HTERT RPE-1 (cell line): ENCODE measurements around the gene CEP135.

Experiments
- in situ Hi-C: fragments of 300-500 bp; cut with MboI; formaldehyde crosslinking; loops from 4 replicates; pipeline ENCODE4 v1.14.3; 2020; ENCODE audit warnings: low sequenced_read_pairs

CEP135 gene

GRCh38 chr4:56003606-56004005 lies 54.9 kb downstream of the CEP135 start:
- in situ Hi-C loops = no loop called here

DNA sequence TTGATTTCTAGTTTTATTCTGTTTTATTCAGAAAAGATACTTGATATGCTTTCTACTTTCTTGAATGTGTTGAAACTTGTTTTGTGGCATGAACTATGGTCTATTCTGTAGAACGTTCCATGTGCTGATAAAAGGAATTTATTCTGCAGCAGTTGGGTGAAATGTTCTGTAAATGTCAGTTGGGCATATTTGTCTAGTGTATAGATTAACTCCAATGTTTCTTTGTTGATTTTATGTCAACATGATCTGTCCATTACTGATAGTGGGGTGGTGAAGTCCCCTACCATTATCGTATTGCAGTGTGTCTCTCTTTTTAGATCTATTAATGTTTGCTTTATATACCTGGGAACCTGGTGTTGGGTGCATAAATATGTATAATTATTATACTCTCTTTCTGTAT lies 55.5 kb downstream of the CEP135 start:
- in situ Hi-C loops = no loop called here

GRCh38 chr4:56007154-56007553 lies 58.4 kb downstream of the CEP135 start:
- in situ Hi-C loops = no loop called here

GRCh38 chr4:56008206-56008605 lies 59.5 kb downstream of the CEP135 start:
- in situ Hi-C loops = no loop called here

DNA sequence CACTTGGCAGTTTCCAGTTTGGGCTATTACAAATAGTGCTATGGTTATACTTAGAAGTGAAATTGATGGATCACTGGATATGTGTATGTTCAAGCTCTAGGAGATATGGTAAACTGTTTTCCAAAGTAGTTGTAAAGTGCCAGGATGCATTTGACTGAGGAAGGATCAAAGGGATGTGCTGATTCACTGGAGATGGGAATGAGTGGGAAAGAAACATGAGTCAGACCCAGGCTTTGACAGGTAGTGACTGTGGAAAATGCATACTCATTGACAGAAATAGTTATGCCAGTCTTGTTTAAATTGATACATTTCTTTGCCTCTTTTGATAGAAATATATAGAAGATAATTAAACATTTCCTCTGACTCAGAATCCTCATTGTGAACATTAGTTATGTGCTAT lies 77.9 kb downstream of the CEP135 start:
- in situ Hi-C loops = no loop called here

- in situ Hi-C loops = no loop called here
Observed at GRCh38 chr4:56028165-56028564, 79.4 kb downstream of the CEP135 start.

DNA sequence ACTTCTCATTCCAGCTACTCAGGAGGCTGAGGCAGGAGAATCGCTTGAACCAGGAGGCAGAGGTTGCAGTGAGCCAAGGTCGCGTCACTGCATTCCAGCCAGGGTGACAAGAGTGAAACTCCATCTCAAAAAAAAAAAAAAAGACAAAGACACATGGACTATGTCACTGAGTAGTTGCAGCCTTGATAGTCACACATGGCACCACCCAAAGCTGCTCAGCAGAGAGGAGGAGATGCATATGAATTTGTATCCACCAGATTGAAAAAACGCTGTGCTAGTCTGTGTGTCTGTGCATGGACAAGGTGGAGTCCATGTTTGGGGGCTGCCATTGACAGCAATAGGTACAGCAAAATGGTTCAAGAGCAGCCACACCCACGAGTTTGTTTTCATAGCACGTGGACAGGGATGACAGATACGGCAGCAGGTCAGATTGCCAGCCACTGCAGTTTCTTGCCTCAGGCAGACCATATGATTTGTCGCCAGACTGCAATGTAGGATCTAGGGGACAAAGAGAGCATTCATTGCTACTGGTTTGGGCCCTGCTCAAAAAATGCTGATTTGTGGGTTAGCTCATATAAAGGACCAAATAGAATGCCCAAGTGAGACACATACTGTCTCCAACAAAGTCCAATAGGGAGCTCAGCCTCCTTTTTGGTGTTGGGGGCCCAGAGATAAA lies 89.9 kb downstream of the CEP135 start:
- in situ Hi-C loops = no loop called here

- in situ Hi-C loops = no loop called here
Observed at GRCh38 chr4:56040842-56041241, 92.1 kb downstream of the CEP135 start.

- in situ Hi-C loops = no loop called here
Observed at GRCh38 chr4:56042225-56042624, 93.5 kb downstream of the CEP135 start.

- in situ Hi-C loops = no loop called here
Observed at GRCh38 chr4:56048383-56048701, 99.6 kb downstream of the CEP135 start.

DNA sequence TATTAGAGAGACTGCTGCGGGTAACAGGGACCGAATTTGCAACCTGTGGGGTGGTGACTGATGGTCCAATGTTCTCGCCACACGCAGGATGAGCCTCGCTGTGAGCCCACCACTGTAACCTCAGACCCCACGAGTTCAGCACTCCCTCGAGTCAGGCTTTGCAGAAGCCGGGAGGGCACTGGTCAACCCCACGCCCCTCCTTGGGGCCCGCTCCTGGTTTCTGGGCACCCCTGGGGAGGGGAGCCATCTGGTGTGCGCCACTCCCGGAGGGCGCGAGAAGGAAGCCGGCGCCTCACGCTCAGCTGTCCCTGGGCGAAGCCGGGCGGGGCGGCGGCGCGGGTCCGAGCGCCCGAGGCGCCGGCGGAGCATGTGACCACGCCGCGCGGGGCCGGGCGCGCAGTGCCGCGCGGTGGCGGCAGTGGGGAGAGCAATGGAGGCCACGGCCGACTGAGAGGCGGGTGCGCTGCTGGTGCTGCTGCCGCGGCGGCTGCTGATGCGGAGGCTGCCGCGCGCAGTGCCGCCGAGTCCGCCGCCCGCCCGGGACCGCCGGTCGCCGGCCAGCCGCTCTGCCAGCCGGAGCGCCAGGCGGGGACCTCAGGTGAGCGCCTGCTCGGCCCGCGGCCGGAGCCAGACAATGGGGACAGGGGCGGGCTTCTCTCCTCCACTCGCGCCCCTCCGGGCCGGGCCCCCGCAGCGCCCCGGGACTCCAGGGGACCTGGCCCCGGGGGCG lies 100.1 kb downstream of the CEP135 start:
- in situ Hi-C loops = no loop called here

- in situ Hi-C loops = no loop called here
Observed at GRCh38 chr4:56050625-56051024, 101.9 kb downstream of the CEP135 start.

DNA sequence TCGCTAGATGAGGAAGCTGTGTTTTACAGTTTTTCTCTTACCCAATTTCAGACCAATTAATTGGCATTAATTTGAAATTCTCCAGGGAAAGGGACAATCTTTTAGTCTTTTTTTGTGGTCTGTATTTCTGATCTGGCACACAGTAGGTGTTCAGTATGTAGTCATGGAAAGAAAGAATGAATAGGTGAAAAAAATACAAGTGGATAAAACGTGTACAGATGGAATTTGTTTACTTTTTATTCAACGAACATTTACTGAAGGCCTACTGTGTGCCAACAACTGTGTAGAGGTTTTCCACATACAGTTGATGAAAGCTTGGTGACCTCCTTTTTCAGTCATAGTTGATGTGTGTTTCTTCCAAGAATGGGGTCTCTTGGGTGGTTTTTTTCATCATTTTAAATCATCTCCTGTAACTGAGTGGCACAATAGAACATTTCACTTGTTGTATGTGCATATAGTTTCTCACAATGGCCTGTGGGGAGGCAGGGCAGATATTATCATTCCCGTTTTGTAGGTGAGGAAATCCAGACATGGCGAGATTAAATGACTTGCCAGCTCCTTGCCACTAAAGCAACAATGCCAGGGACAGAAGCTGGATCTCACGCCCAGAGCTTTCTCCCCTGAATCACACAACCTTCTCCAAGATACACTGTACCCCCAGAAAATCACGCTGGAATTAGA lies 102.4 kb downstream of the CEP135 start:
- in situ Hi-C loops = no loop called here

DNA sequence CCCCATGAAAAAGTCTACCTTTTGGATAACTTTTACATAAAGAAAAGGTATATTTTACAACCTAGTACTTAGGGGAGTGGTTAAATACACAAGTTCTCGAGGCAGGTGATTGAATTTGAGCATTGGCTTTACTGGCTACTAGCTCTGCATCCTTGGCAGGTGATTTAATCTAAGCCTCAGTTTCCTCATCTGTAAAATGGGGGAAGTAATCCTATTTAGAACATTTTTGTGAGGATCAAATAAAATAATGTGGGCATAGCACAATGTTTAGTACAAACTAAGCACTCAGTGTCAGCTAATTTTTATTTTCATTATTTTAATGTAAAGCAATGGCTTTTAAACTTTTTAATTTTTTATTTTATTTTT lies 102.9 kb downstream of the CEP135 start:
- in situ Hi-C loops = no loop called here

DNA sequence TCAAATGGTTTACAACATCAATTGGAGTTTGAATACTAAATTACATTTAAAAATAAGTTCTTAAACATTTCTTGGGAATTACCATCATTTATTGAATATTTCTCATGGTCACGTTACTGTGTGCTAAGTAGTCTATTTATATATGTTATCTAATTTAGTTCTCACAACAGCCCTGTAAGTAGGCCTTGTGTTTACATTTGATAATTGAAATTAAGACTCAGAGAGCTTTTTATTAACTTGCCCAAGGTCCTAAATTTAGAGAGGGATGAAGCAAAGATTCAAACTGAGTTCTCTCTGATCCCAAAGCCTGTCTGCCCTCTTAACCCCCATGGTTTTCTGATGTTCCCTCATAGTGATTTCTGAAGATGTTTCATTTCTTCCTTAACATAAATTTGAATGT lies 103.7 kb downstream of the CEP135 start:
- in situ Hi-C loops = no loop called here

- in situ Hi-C loops = no loop called here
Observed at GRCh38 chr4:56052966-56053365, 104.2 kb downstream of the CEP135 start.

DNA sequence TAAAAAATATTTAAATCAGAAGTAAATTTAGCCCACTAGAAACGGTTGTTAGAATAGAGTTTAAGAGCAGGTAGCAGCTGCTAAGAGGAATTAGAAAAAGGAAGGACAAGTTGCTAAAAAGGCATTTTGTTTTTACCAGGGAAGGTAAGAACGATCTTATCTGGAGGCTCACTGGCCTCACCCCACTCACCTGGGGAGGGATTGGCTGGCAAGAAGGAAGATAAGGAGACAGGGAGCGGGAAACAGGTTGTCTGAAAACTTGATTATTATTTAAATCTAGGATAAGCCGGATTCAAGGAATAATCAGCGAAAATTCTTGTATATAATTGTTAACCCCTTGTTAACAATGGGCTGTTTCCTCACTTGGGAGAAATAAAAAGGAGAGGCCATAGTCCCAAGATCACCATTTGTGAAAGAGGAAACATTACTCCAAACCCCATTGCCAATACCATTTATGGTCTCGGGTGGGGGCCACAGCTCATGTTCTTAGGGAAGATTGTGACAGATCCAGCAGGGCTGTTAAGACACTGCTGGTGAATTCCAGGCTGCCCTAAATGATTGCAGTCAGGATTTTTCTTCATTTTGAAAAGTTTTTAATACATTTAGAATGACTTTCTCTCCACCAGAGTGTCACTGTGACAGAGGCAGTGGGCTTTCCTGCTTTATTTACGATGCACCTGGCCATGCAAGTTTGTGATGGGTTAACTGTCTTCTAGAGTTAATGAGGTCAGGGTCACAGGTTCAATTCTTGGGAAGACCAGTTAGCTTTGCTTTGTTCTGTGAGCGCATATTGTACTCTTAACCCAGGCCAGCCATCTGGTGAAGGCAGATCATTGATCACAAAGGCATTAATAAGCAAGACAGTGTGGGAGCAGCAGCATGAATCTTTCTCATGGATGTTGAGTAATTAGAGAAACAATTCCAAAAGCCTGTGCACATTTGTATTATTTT lies 106.6 kb downstream of the CEP135 start:
- in situ Hi-C loops = no loop called here

- in situ Hi-C loops = no loop called here
Observed at GRCh38 chr4:56055991-56056390, 107.2 kb downstream of the CEP135 start.

DNA sequence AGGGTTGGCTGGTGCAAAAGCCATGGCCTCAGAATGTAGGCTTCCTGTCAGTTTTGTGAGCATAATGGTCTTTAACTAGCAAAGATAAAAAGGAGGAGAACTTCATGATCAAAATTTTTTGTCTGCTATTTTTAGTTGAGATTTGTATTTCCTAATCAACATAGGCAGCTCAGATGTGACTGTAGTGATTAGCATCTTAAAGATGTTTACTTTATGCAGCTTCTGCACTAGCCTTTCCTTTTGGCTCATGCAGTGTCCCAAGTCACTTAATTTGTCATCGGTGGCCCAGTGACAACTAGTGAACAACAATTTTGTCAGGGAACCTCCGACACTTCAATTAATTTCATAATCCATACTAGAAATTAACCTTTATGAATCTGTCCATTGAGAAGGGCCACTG lies 109.8 kb downstream of the CEP135 start:
- in situ Hi-C loops = no loop called here

DNA sequence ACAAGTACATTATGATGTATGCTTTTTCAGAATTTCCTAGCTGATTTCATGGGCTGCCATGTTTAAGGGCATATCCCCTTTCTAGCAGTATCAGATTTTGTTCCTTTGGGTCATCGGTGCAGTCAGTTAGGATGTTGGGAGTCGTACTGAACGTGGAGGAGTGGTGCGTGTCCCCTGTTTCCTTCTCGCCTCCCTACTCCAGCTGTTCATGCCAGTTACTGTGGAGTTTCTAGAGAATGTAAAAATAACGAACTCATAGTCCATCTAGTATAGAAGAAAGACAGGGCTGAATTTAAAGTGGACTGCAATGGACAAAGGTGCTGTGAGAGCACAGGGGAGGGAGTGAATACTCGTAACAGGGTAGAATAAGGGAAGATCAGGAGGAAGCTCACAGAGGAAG lies 111.3 kb downstream of the CEP135 start:
- in situ Hi-C loops = no loop called here

GRCh38 chr4:56062106-56062505 lies 113.4 kb downstream of the CEP135 start:
- in situ Hi-C loops = no loop called here
